ENCODE data around the gene TES. TPM values are rescaled to one million over a fixed set of nuclear protein-coding genes. Genes with fewer than 3 reads are reported as not detected.

The TES gene
- total RNA-seq, 1 experiment from 2014 or later: 28.2 TPM

DNA sequence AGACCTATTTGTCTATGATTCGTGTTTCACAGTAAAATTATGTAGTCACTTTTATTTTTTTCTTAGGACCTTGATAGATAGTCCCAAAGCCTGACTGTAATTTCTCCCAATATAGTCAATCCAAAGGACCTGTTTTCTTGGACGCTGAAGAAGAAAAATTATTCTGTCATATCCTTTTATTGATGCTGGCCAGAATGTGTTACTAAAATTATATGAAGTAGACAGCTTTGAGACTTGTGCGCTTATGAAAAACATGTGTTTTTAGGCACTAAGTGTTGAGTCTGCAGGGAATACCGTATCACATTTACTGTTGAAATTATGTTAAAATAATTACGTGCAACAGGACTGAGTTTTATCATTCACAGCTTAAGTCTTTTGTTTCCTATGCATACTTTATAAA lies 17.9 kb downstream of the TES start:
- Histone ChIP-seq H3K27ac (ENCODE audit: insufficient read length, low read depth, low read length) (no peak overlapping the region), H3K23ac (ENCODE audit: insufficient read length, low read depth, low read length) (no peak overlapping the region)
- H3K9me3 Mint-ChIP-seq: no peaks in the 10 kb centered on the region

More for the DNA sequence above, 17.9 kb downstream of the TES start:
- no peak overlapping the region for H2BK5ac ChIP-seq (ENCODE audit: insufficient read length, low read length)
- no peak overlapping the region for H2BK12ac ChIP-seq (ENCODE audit: insufficient read length, low read depth, low read length)
- H3K9ac ChIP-seq (ENCODE audit: extremely low read depth, insufficient read length, low read length): no peak overlapping the region
- H3K9me3 ChIP-seq (ENCODE audit: control insufficient read depth, low read depth, low read length): no peaks in the 10 kb centered on the region
- Mint-ChIP-seq H3K4me3 (no peak overlapping the region), H3K27me3 (ENCODE audit: low read depth) (no peaks in the 10 kb centered on the region), H3K4me1 (peaks cover 16 to 25% of the 10 kb centered on the region in 2 experiments), H3K36me3 (ENCODE audit: insufficient read depth in 1 of 3, low read depth in 3 of 3) (no peaks in the 10 kb centered on the region), H3K27ac (no peak overlapping the region)
- H3K56ac ChIP-seq (ENCODE audit: insufficient read length, low read depth, low read length): no peak overlapping the region
- TF ChIP-seq, protein P1, sequence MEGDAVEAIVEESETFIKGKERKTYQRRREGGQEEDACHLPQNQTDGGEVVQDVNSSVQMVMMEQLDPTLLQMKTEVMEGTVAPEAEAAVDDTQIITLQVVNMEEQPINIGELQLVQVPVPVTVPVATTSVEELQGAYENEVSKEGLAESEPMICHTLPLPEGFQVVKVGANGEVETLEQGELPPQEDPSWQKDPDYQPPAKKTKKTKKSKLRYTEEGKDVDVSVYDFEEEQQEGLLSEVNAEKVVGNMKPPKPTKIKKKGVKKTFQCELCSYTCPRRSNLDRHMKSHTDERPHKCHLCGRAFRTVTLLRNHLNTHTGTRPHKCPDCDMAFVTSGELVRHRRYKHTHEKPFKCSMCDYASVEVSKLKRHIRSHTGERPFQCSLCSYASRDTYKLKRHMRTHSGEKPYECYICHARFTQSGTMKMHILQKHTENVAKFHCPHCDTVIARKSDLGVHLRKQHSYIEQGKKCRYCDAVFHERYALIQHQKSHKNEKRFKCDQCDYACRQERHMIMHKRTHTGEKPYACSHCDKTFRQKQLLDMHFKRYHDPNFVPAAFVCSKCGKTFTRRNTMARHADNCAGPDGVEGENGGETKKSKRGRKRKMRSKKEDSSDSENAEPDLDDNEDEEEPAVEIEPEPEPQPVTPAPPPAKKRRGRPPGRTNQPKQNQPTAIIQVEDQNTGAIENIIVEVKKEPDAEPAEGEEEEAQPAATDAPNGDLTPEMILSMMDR (conservative IDR thresholded peaks at IDR 0.05): no peak
- H3K79me2 ChIP-seq (ENCODE audit: insufficient read depth, low read length): no peaks in the 10 kb centered on the region; the same call in 1 of the 2 replicates
- H4K20me1 ChIP-seq (ENCODE audit: control insufficient read depth, insufficient read depth, insufficient read length): no peaks in the 10 kb centered on the region
- no peaks in the 10 kb centered on the region for H3K23me2 ChIP-seq (ENCODE audit: insufficient read length, low read depth, low read length, poor library complexity, severe bottlenecking)
- no peak overlapping the region for H2AFZ ChIP-seq (ENCODE audit: low read length)
- no peak for DNase-seq
- no peak overlapping the region for H2BK15ac ChIP-seq (ENCODE audit: low read depth, low read length)
- no peak overlapping the region for H2BK120ac ChIP-seq (ENCODE audit: low read depth, low read length, poor library complexity, severe bottlenecking)
- H3K14ac ChIP-seq (ENCODE audit: insufficient read depth, low read length): no peak overlapping the region
- no peak overlapping the region for H2BK20ac ChIP-seq (ENCODE audit: low read depth, low read length, poor library complexity, severe bottlenecking)
- no peak overlapping the region for H3K18ac ChIP-seq (ENCODE audit: insufficient read length, low read depth, low read length)
- no peak overlapping the region for H4K91ac ChIP-seq (ENCODE audit: insufficient read length, low read depth, low read length)
- no CpG with 5 or more reads among the region's 5 CpGs for WGBS (ENCODE audit: extremely low coverage, insufficient read length, low lambda C conversion rate)
- no peak overlapping the region for H3K4me2 ChIP-seq (ENCODE audit: insufficient read depth, insufficient read length, low read length)
- peaks cover 4% of the 10 kb centered on the region for H3K79me1 ChIP-seq (ENCODE audit: insufficient read depth, low read depth, low read length, poor library complexity, severe bottlenecking)
- H3K27me3 ChIP-seq (ENCODE audit: insufficient read depth, low read length): no peaks in the 10 kb centered on the region
- H3T11ph ChIP-seq (ENCODE audit: low read length): no peak overlapping the region
- no peak overlapping the region for H2AK5ac ChIP-seq (ENCODE audit: insufficient read length, low read length)
- H3K4ac ChIP-seq (ENCODE audit: low read depth, low read length): no peak overlapping the region
- H4K8ac ChIP-seq (replicated peaks; ENCODE audit: insufficient read length, low read depth, low read length): no peak overlapping the region
- peaks cover 4% of the 10 kb centered on the region; the same call in 1 of the 2 replicates for H3K4me1 ChIP-seq (ENCODE audit: insufficient read depth, low read length)
- H4K5ac ChIP-seq (ENCODE audit: insufficient read length, low read depth, low read length): no peak overlapping the region
